Neural progenitor cell (in vitro differentiated cells): ENCODE data around the gene LARGE1. TPM values are rescaled to one million over a fixed set of nuclear protein-coding genes. Genes with fewer than 3 reads are reported as not detected.

Source experiments
- DNase-seq: peaks from one replicate; pipeline ENCODE4 v3.0.0-alpha.2; 2016; ENCODE audit warnings: low spot score
- H2AFZ ChIP-seq: fragments of 200-600 bp; sonication (generic); replicated peaks from 2 replicates; pipeline ENCODE4 v1.6.1; 2016; ENCODE audit warnings: antibody characterized with exemption
- H3F3A ChIP-seq: fragments of 200-600 bp; sonication (generic); 2 replicates; pipeline ENCODE4 v1.6.1; 2016; ENCODE audit warnings: antibody characterized with exemption, low read depth
- H3K27ac ChIP-seq: fragments of 200-600 bp; sonication (generic); 2 replicates; pipeline ENCODE4 v1.5.1; 2016; ENCODE audit warnings: mild to moderate bottlenecking
- H3K27me3 ChIP-seq: fragments of 200-600 bp; sonication (generic); 2 replicates; pipeline ENCODE4 v1.6.1; 2016; ENCODE audit warnings: mild to moderate bottlenecking, moderate library complexity
- H3K36me3 ChIP-seq: fragments of 200-600 bp; sonication (generic); 2 replicates; pipeline ENCODE4 v1.5.1; 2016
- H3K4me1 ChIP-seq: fragments of 200-600 bp; sonication (generic); 2 replicates; pipeline ENCODE4 v1.6.1; 2016; ENCODE audit warnings: mixed run types
- H3K4me2 ChIP-seq: fragments of 200-600 bp; sonication (generic); 2 replicates; pipeline ENCODE4 v1.6.1; 2016
- H3K4me3 ChIP-seq: fragments of 200-600 bp; sonication (generic); 2 replicates; pipeline ENCODE4 v1.5.1; 2016
- H3K79me2 ChIP-seq: fragments of 200-600 bp; sonication (generic); 2 replicates; pipeline ENCODE4 v1.6.1; 2016; ENCODE audit warnings: low read depth
- H3K9ac ChIP-seq: fragments of 200-600 bp; sonication (generic); 2 replicates; pipeline ENCODE4 v1.6.1; 2016
- H3K9me3 ChIP-seq: fragments of 200-600 bp; sonication (generic); 2 replicates; pipeline ENCODE4 v1.5.1; 2016; ENCODE audit warnings: low read depth
- H4K20me1 ChIP-seq: fragments of 200-600 bp; sonication (generic); 2 replicates; pipeline ENCODE4 v1.6.1; 2016; ENCODE audit warnings: low read depth
- H3K27ac Mint-ChIP-seq: 3 replicates; pipeline ENCODE4 v1.8.0; 2021; ENCODE audit warnings: mixed read lengths
- H3K27me3 Mint-ChIP-seq: 2 replicates; pipeline ENCODE4 v1.8.0; 2022; ENCODE audit warnings: low read depth, mild to moderate bottlenecking, inconsistent platforms, moderate library complexity, mixed read lengths; ENCODE audit not compliant: insufficient read depth
- H3K36me3 Mint-ChIP-seq: 3 replicates; pipeline ENCODE4 v1.8.0; 2021; ENCODE audit warnings: mixed read lengths
- H3K4me1 Mint-ChIP-seq: 3 replicates; pipeline ENCODE4 v1.8.0; 2021; ENCODE audit warnings: mixed read lengths
- H3K4me3 Mint-ChIP-seq: 3 replicates; pipeline ENCODE4 v1.8.0; 2021; ENCODE audit warnings: mild to moderate bottlenecking, moderate library complexity, mixed read lengths
- H3K9me3 Mint-ChIP-seq: 3 replicates; pipeline ENCODE4 v1.8.0; 2020; ENCODE audit warnings: mixed read lengths
- EZH2 ChIP-seq: fragments of 200-600 bp; sonication (generic); IDR thresholded peaks from 2 replicates; pipeline ENCODE4 v1.6.1; 2017; ENCODE audit warnings: antibody characterized with exemption, mild to moderate bottlenecking, moderate library complexity
- EZH2phosphoT487 ChIP-seq: fragments of 200-600 bp; sonication (generic); IDR thresholded peaks from 2 replicates; pipeline ENCODE4 v1.6.1; 2017; ENCODE audit warnings: antibody characterized with exemption
- total RNA-seq: library from RNA; depleted of rRNA; stranded (reverse); fragments of >200 nt; gene quantifications from 2 replicates; pipeline ENCODE4 v1.2.3, GENCODE V29; 2015; ENCODE audit warnings: low replicate concordance
- TF ChIP-seq, protein P1 (sequence below): fragments of 200-600 bp; sonication (generic); IDR thresholded peaks from 2 replicates; pipeline ENCODE4 v1.5.1; 2017; ENCODE audit warnings: antibody characterized with exemption, mild to moderate bottlenecking

Gene LARGE1
- total RNA-seq, 1 donor from 2014 or later, result 24.9 TPM

DNA sequence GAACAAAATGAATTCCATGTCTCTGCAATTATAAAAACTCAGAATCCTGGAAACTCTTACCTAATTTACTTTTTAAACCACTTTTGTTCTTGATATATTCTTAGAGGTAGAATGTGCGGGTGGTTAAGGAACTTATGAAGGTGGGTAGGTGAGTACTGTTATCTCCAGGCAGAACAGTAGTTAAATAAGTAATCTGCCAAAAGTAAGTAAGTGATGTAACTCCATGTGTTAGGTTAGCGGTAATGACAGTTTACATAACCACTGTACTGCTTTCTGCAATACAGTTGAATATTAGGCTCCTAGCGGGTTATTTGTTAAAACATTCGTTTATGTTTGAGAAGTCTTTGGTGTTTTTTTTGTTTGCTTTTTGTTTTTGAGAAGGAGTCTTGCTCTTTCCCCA, 7.1 kb downstream of the LARGE1 start:
- Histone ChIP-seq H3K4me2 (no peak overlapping the region), H3K4me3 (no peak overlapping the region), H3K27me3 (no peaks in the 10 kb centered on the region), H3K4me1 (peaks cover 32% of the 10 kb centered on the region), H4K20me1 (peaks cover 38% of the 10 kb centered on the region), H2AFZ (no peak overlapping the region), H3K9me3 (no peaks in the 10 kb centered on the region), H3K79me2 (peaks cover 98% of the 10 kb centered on the region), H3F3A (peaks cover 14% of the 10 kb centered on the region), H3K36me3 (no peaks in the 10 kb centered on the region), H3K27ac (no peak overlapping the region), H3K9ac (no peak overlapping the region)
- Mint-ChIP-seq H3K27me3 (peaks cover 2% of the 10 kb centered on the region), H3K4me3 (no peak overlapping the region), H3K36me3 (peaks cover 39% of the 10 kb centered on the region), H3K4me1 (peaks cover 34% of the 10 kb centered on the region), H3K27ac (no peak overlapping the region), H3K9me3 (peaks cover 7% of the 10 kb centered on the region)
- no peak for DNase-seq
- TF ChIP-seq EZH2phosphoT487 (no peak), EZH2 (no peak)
- TF ChIP-seq, protein P1, sequence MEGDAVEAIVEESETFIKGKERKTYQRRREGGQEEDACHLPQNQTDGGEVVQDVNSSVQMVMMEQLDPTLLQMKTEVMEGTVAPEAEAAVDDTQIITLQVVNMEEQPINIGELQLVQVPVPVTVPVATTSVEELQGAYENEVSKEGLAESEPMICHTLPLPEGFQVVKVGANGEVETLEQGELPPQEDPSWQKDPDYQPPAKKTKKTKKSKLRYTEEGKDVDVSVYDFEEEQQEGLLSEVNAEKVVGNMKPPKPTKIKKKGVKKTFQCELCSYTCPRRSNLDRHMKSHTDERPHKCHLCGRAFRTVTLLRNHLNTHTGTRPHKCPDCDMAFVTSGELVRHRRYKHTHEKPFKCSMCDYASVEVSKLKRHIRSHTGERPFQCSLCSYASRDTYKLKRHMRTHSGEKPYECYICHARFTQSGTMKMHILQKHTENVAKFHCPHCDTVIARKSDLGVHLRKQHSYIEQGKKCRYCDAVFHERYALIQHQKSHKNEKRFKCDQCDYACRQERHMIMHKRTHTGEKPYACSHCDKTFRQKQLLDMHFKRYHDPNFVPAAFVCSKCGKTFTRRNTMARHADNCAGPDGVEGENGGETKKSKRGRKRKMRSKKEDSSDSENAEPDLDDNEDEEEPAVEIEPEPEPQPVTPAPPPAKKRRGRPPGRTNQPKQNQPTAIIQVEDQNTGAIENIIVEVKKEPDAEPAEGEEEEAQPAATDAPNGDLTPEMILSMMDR, result no peak

DNA sequence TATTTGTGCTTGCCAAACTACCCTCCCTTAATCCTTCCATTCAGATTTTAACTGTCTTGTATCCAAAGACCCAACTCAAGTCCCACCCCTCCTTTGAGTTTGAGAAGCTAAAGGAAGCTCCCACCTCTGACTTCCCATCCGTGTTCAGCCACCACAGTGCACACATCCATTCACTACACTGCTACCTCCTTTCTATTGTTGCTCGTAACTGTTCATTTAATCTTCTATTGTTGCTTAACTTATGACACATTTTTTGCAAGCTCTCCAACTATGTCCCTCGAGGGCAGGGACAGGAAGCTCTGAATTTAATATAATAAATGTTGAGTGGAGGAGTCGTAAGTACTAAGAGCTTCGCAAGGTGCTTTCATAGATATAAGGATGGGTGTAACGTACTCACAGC, 10.4 kb downstream of the LARGE1 start:
- Histone ChIP-seq H4K20me1 (peaks cover 7% of the 10 kb centered on the region), H2AFZ (no peak overlapping the region), H3K4me2 (no peak overlapping the region), H3K79me2 (peaks cover 98% of the 10 kb centered on the region), H3K4me3 (no peak overlapping the region), H3K9ac (no peak overlapping the region), H3F3A (peaks cover 13% of the 10 kb centered on the region), H3K27ac (no peak overlapping the region), H3K4me1 (peaks cover 21% of the 10 kb centered on the region), H3K9me3 (no peaks in the 10 kb centered on the region), H3K36me3 (no peaks in the 10 kb centered on the region), H3K27me3 (no peaks in the 10 kb centered on the region)
- peaks cover 13% of the 10 kb centered on the region for H3K9me3 Mint-ChIP-seq
- DNase-seq, result no peak
- H3K27ac Mint-ChIP-seq, result no peak overlapping the region
- peaks cover 11% of the 10 kb centered on the region for H3K4me1 Mint-ChIP-seq
- no peak overlapping the region for H3K4me3 Mint-ChIP-seq
- TF ChIP-seq EZH2phosphoT487 (no peak), EZH2 (no peak)
- TF ChIP-seq, protein P1, result no peak
- peaks cover 41% of the 10 kb centered on the region for H3K36me3 Mint-ChIP-seq
- H3K27me3 Mint-ChIP-seq, result peaks cover 4% of the 10 kb centered on the region

DNA sequence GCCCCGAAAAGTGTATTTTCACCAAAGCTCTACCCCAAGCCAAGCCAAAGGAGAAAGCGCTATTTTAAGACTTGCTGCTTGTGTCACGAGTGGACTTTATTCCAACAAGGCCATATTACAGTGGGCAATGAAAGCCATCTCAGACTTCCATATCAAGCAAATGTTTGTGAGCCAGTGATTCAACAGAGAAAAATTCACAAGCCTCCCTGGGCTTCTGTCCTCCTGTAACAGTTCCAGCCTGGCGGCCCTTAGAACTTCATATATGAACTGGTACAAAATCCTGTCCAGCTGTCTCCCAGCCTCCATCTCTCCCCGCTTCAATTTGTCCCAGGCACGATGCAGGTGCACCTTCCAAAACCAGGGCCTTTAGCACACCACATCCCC, 11.2 kb downstream of the LARGE1 start:
- no peak overlapping the region for H3K4me2 ChIP-seq
- H3K9me3 ChIP-seq, result no peaks in the 10 kb centered on the region
- Mint-ChIP-seq H3K27me3 (peaks cover 4% of the 10 kb centered on the region), H3K9me3 (peaks cover 16% of the 10 kb centered on the region), H3K4me1 (peaks cover 6% of the 10 kb centered on the region), H3K27ac (no peak overlapping the region), H3K36me3 (peaks cover 43% of the 10 kb centered on the region), H3K4me3 (no peak overlapping the region)
- H3K79me2 ChIP-seq, result peaks cover 99% of the 10 kb centered on the region
- TF ChIP-seq EZH2 (no peak), EZH2phosphoT487 (no peak)
- TF ChIP-seq, protein P1, result no peak
- no peaks in the 10 kb centered on the region for H3K36me3 ChIP-seq
- no peaks in the 10 kb centered on the region for H3K27me3 ChIP-seq
- H4K20me1 ChIP-seq, result no peaks in the 10 kb centered on the region
- H3K27ac ChIP-seq, result no peak overlapping the region
- H2AFZ ChIP-seq, result no peak overlapping the region
- no peak for DNase-seq
- H3K9ac ChIP-seq, result no peak overlapping the region
- H3F3A ChIP-seq, result peaks cover 7% of the 10 kb centered on the region
- H3K4me1 ChIP-seq, result peaks cover 14% of the 10 kb centered on the region
- H3K4me3 ChIP-seq, result no peak overlapping the region
